NCI-H2227 (cell line): ENCODE results near the gene KIF4A.
A peak's percentile ranks its signal among the peaks of the same experiment; 100 is the strongest.
"Not testable (repeated sequence)": the region's sequence is repeated elsewhere in the genome, so short reads cannot be mapped to it uniquely, and the experiment has no call there.

Experiments used
- DNase-seq: peaks from one replicate; lab custom pipeline; 2025; ENCODE audit not compliant: unreplicated experiment; lab: John Stamatoyannopoulos, UW

The KIF4A gene

GRCh38 chrX:70289168-70289792, 624 bp upstream of the KIF4A start:
- DNase-seq, result no peak

GRCh38 chrX:70292788-70293187, 2.9 kb downstream of the KIF4A start:
- no peak for DNase-seq

- DNase-seq, result no peak
Measured at GRCh38 chrX:70293621-70294020, 3.7 kb downstream of the KIF4A start.

GRCh38 chrX:70301716-70302115, 11.8 kb downstream of the KIF4A start:
- DNase-seq, result no peak

- DNase-seq, result no peak
Measured at GRCh38 chrX:70313503-70313902, 23.6 kb downstream of the KIF4A start.

GRCh38 chrX:70322784-70323183, 32.9 kb downstream of the KIF4A start:
- DNase-seq, result no peak

GRCh38 chrX:70323628-70324027, 33.7 kb downstream of the KIF4A start:
- DNase-seq, result not testable (repeated sequence)

- no peak for DNase-seq
Measured at GRCh38 chrX:70324326-70324725, 34.4 kb downstream of the KIF4A start.

GRCh38 chrX:70331161-70331560, 41.3 kb downstream of the KIF4A start:
- no peak for DNase-seq

- DNase-seq, result no peak
Measured at GRCh38 chrX:70332600-70332999, 42.7 kb downstream of the KIF4A start.

- no peak for DNase-seq
Measured at GRCh38 chrX:70336767-70337166, 46.9 kb downstream of the KIF4A start.

GRCh38 chrX:70338290-70338689, 48.4 kb downstream of the KIF4A start:
- DNase-seq, result no peak

GRCh38 chrX:70343435-70343834, 53.5 kb downstream of the KIF4A start:
- DNase-seq, result no peak

GRCh38 chrX:70346418-70347070, 56.6 kb downstream of the KIF4A start:
- DNase-seq, result no peak

GRCh38 chrX:70348825-70349224, 58.9 kb downstream of the KIF4A start:
- DNase-seq, result not testable (repeated sequence)

- DNase-seq, result not testable (repeated sequence)
Measured at GRCh38 chrX:70349367-70350125, 59.6 kb downstream of the KIF4A start.

- peak; percentile 40 for DNase-seq
Measured at GRCh38 chrX:70352496-70352895, 62.6 kb downstream of the KIF4A start.

GRCh38 chrX:70353514-70353913, 63.6 kb downstream of the KIF4A start:
- DNase-seq, result peak; percentile 10

- DNase-seq, result no peak
Measured at GRCh38 chrX:70354716-70355115, 64.8 kb downstream of the KIF4A start.

- no peak for DNase-seq
Measured at GRCh38 chrX:70359458-70359857, 69.6 kb downstream of the KIF4A start.

- no peak for DNase-seq
Measured at GRCh38 chrX:70360366-70360765, 70.5 kb downstream of the KIF4A start.

GRCh38 chrX:70368731-70369130, 78.8 kb downstream of the KIF4A start:
- DNase-seq, result not testable (repeated sequence)
